Measurements from ENCODE around the gene KIAA0513.

The KIAA0513 gene

DNA sequence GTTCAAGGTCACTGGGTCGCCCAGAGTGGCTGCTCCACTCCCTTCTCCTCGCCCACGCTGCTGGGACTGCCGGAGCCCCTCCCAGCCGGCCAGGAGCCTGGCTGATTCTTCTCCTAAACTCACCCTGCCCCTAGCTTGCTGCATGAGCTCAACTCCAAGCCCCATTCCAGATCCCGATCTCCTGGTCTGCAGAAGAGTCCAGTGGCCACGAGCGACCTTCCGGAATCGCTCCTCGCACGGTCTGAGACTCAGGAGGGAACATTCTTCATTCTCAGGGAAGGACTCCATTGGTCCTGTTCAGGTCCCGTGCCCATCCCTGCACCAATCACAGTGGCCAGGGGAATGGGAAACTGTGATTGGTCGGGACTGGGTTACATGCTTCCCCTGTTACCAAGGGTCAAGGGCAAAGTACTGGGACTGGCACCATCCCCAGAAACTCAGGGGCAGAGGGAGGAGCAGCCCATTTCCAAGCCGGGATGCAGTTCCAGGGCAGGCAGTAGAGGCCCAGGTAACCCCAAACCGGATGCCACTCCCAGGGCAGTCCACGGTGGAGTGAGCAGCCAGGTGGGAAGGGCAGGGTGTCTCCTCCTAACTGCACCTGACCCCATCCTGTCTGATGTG lies 109.2 kb downstream of the KIAA0513 start:
- DNase-seq (ENCODE audit: low spot score) = no peak

DNA sequence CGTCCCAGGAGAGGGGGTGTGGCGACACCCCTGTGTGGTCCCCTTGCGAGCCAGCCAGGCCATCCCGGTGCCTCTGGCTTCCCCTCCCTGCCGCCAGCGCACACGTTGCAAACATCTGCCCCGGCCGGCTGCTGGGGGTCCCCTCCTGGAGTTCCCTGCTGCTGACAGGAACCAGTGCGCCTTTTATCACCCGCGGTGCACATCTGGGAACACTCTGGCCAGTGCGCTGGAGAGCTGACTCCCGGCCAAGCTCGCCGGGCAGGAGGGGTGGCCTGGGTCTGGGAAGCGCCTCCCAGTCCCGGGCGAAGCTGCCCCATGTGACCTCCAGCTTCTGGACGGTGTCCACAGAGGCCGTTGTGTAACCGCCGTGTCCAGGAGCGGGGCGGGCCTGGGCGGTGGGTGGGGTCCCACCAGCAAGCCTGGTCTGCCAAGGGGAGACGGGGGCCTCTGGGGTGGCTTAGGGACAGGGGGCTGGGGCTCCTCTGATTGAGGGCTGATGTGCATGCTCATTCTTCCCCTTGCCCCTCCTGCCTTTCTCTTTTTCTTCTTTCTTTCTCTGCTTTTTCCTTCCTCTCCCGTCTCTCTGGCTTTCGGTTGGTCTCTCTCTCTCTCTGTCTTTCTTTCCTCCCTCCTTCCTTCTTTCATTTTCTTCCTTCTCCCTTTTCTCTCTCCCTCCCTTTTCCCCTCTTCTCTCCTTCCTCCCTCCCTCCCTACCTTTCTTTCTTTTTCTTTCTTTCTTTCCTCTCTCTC lies 109.9 kb downstream of the KIAA0513 start:
- DNase-seq (ENCODE audit: low spot score) = no peak

DNA sequence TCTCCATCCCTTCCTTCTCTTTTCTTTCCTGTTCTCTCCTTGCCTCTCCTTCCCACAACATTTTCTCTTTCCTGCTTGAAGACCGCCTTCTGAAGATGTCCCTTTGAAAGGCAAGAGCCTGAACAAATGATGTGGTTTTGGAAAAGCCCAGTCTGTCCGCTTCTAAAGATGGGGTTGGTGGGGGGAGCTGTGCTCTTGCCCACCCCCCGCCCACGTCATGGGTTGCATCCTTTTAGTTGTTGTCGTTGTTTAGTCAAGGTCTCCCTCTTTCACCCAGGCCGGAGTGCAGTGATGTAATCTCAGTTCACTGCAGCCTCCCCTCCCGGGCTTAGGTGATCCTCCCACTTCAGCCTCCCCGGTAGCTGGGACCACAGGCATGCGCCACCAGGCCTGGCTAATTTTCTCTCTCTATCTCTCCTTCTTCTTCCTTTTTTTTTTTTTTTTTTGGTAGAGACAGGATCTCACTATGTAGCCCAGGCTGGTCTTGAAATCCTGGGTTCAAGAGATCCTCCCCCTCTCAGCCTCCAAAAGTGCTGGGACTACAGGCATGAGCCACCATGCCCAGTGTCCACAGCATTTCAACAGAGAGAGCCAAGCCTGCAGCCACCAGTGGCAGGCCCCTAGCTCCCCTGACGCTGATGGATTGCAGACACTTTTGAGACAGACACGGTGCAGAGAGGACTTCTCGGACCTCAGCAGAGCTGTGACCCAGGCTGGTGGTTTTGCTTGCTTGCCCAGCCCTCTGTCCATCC lies 110.7 kb downstream of the KIAA0513 start:
- DNase-seq (ENCODE audit: low spot score) = no peak

DNA sequence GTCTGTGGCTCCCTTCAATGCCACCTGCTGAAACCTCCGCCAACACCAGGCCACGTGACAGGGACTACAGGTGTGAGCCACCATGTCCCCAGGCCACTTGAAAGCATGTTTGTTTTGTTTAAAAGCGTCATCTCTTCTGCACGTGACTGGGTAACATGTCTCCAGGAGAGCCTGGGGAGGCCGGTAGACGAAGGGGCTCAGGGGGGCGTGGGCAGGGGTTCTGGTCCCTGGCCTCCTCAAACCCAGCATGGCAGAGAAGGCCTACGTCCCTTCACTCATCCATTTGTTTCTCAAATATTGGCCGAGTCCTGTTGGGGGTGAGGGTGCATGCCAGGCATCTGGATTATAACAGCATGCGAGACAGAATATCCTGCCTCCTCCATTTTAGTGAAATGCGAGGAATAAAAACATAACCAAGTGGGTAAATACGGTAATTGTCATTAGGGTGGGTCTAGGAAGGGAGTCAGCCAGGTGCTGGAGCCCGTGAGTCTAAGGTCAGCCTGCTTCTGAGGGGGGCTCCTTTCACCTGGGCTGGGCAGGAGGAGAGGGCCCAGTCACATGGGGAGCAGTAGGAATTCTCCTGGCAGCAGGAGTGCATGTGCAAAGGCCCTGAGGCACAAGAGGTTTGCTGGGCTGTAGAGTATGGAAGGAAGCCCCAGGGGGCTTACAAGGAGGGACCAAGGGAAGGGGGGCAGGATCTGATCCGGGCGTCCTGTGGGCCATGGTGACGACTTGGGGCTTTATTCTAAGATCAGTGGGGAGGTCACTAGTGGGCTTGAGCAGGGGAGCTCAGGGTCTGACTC lies 111.4 kb downstream of the KIAA0513 start:
- no peak for DNase-seq (ENCODE audit: low spot score)

DNA sequence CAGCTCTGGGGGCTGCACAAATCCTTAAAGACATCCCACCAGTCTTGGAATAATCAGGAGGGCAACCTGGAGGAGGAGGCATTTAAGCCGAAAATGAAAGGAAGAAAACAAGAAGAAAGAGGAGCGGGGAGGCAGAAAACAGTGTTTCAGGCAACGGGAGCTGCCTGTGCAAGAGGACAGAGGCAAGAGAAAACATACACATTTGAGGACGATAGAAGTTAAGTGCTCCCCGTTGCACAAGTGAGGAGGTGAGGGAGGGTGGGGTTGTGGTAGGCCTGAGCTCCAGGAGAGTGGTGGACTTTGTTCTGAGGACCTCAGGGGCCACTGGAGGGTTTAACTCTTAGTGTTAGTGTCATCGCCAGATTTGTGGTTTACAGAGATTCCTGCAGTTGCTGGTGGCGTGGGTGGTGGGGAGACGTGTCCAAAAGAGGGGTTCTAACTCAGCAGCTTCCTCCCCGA lies 112.3 kb downstream of the KIAA0513 start:
- no peak for DNase-seq (ENCODE audit: low spot score)

DNA sequence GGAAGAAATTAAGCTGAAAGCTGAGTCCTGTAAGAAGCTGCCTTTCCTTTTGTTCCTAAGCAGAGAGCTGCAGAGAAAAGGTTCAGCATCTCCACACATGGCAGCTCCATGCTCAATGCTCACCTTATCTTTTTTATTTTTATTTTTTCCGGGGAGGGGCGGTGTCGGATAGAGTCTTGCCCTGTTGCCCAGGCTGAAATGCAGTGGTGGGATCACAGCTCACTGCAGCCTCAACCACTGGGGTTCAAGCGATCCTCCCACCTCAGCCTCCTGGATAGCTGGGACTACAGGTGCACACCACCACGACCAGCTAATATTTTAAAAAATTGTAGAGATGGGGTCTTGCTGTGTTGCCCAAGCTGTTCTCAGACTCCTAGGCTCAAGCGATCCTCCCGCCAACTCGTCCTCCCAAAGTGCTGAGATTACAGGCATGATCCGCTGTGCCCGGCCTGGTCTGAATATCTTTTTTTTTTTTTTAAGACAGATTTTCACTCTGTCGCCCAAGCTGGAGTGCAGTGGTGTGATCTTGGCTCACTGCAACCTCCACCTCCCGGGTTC lies 112.9 kb downstream of the KIAA0513 start:
- DNase-seq (ENCODE audit: low spot score) = no peak

DNA sequence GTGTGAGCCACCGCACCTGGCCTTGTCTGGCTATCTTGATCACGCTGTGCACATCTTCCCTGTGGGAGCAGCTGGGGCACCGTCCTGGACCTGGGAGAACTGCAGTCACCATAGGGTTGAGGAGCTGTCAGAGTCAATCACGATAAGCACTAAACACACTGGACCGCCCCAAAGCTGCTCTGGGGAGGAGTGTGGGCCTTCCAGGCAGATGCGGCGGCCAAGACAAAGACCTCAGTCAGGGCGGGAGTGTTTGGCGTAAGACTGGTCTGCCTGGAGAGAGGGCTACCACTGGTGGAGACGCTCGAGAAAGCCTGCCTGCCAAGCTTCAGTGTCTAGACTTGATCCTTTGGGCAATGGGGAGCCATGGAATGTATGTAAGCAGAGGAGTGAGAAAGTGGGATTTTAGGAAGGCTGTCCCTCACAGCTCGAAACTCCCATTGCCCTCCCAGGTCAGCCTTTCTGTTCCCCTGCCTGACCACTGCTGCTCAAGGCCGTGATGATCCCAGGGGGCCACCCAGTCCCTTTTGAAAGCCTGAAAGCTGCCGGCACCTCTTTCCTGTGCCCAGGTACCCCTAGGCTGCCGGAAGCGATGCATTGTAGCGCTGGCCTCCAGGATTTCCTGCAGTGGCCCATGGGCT lies 114.0 kb downstream of the KIAA0513 start:
- no peak for DNase-seq (ENCODE audit: low spot score)

DNA sequence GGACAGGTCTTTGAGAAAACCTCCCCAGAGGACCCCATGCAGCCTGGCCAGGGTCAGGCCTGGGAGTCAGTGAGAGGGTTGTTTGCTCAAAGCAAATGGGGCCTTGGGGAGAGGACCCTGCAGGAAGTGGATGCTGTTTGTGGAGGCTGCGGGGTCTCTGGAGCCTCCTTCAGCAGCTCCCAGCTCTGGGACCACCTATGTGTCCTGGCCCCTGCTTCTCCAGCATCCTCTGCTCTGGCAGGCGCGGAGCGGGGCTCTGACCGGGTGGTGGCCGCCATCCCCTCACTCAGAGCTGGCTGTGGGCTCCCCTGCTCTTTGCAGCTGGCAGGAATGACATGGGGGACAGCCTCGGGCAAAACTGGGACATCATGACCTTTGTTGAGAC lies 114.5 kb downstream of the KIAA0513 start:
- DNase-seq (ENCODE audit: low spot score) = no peak

DNA sequence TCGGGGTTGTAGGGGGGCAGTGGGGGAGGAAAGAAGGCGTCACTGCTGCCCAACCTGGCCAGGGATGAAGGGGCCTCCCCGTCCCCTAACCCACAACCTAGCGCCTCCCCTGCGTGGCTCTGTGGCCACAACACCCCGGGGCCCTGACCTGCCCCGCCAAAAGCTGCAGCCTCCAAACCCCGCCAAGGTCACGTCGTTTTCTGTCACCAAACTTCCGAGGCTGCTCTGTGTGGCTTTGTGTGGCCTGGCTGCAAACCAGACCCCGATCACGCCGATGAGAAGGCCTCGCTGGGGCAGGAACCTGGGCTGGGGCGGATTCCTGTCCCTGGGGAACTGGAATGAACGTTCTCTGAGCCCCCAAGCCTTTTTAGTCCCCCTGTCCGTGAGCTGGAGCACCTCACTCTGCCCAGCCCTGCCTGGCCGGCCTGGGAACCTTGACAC lies 115.2 kb downstream of the KIAA0513 start:
- no peak for DNase-seq (ENCODE audit: low spot score)
